T-helper 1 cell treated with Interleukin-12 subunit alpha and Interleukin-12 subunit beta and Interleukin-4 antibody, amounts not matched to agents 30 ng/mL and 1 ng/mL, for 36 hours (primary cell): Measurements from ENCODE around the gene SEL1L3. TPM values are rescaled to one million over a fixed set of nuclear protein-coding genes. Genes with fewer than 3 reads are reported as not detected.

Experiments
- intact Hi-C: fragments of 100-400 bp; cut with micrococcal nuclease; formaldehyde crosslinking; loops from one replicate; pipeline ENCODE4 v1.15.1; 2024
- total RNA-seq: library from RNA; stranded (reverse); gene quantifications from 2 replicates; pipeline ENCODE4 v1.2.3, GENCODE V29; 2022

Gene SEL1L3
- total RNA-seq, 1 donor from 2014 or later, result 57.7 TPM

DNA sequence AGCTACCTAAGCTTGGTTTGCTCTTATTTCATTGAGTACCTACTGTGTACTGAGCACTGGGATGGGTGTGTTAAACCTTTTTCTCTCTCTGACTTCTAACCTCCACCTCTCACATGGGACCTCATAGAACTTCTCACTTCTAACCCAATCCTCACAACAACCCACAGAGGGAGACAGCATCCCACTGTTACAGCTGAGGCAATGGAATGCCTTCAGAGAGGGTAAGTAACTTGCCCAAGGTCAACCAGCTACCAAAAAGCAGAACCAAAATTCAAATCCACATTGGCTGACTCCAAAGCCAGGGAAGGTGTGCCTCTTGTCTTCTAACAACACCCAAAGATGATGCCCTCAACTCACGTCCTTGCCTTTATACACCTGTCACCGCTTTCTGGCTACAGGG, 5.4 kb downstream of the SEL1L3 start:
- intact Hi-C loops, result loop anchor here (5.0 kb wide), 2 partner anchors 1020 to 1155 kb away; no protein-coding TSS in a partner anchor

DNA sequence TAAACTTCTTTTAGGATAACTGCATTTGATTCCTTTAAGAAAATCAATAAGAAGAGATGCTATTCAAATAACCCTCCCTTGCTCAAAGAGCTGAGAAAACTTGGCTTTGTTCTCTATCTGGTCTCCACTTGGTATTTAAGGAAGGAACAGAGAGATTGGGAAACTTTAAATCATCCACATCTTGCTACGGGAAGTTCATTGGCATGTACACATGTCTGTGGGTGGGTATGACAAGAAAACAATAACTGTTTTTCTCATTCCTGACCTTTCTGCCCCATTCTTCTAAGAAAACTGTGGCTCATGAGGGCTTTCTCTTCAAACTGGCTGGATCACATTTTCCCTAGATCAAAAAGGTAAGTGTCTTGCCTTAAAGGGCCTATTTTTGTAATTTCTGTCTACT, 6.0 kb downstream of the SEL1L3 start:
- intact Hi-C loops, result loop anchor here (5.0 kb wide), 2 partner anchors 1021 to 1156 kb away; no protein-coding TSS in a partner anchor

DNA sequence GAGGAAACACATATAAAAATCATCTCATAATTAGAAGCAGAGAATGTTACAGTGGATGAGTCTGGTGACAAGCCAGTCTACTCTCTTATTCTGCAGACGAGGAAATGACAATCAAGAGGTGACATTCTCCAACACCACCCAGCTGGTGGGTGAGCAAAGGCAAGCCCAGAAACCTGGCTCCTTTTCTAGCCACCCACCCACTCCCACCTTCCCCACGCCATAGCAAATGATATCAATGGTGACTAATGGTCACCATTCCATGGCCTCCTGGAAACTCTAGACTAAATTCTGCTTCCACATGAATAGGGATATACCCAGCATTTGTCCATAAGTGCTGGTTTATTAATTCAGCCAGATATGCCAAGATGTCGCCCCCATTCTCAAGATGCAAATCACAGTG, 10.7 kb downstream of the SEL1L3 start:
- intact Hi-C loops, result no loop called here

DNA sequence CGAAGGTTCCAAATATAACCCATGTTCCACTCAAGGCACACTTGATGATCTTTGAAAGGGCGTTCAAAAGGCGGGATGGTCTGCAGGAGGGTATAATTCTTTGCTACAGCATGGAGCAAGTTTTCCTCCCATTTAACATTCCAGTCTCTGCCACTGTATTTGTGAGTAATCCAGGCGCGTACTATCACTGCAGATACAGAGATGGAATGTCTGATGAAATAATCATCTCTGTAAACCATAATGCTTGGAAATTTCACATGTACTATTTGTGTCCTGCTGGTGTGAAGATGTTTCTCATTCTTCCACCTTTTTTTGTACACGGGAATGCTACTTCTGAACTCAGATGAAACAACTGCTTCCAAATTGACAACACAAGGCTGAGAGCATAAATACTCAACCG, 15.5 kb downstream of the SEL1L3 start:
- intact Hi-C loops, result no loop called here

DNA sequence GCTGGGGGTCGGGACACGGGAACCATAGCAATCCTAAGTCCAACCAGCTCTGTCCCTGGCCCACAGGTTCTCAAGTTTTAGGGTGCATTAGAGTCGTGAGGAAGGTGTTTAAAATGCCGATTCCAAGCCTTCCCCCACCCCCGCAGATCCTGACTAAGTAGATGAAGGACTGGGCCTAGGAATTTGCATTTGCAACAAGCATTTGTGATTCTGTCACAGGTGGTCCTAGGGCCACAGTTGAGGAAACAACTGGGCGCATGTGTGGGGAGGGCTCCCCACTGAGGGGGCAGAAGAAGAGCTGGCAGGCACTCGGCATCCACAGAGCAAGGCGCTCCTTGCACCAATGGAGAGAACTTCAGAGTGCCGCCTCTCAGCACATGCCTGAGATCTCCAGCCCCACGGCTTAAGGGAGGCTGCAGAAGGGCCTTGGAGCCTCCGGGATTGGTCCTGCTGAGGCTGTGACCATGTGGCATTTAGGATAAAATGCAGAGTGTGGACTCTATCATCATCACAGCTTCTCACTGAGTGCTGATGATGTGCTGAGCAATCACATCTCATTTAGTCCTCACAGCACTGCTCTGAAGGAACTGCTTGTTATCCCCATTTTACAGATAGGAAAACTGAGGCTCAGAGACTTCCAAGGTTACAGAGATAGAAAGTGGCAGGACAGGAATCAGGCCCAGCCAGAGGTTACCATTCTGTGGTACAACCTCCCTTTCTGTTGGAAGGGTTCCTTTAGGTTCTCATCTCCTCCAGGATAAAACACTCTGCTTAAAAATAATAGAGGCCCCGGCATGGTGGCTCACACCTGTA, 16.7 kb downstream of the SEL1L3 start:
- intact Hi-C loops, result no loop called here

DNA sequence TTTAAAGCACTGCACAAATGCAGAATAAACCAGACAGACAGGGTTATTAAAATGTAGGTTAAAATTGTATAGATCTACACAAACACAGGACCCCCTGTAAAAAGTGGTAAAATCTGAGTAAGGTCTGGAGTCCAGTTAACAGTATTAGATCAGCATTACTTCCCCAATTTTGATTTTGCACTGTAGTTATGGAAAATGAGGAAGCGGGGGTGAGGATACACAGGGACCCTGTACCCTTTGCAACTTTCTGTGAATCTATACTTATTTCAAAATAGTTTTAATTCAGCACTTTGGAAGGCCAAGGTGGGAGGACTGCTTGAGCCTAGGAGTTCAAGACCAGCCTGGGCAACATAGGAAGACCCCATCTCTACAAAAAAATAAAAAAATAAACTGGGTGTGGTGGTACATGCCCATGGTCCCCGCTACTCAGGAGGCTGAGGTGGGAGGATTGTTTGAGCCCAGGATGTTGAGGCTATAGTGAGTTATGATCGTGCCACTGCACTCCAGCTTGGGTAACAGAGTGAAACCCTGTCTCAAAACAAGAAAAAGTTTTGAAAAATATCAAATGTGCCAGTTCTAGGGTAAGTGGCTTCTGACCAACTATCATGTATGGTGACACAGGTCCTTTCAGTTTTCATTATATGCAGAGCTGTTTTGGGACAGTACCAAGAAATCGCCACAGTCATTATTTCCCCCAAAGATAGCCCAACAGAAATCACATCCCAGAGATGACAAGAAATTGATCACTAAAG, 17.7 kb downstream of the SEL1L3 start:
- intact Hi-C loops, result loop anchor here (1.0 to 5.0 kb wide), 2 partner anchors 14 to 477 kb away; partner anchors contain the start of gene RBPJ

DNA sequence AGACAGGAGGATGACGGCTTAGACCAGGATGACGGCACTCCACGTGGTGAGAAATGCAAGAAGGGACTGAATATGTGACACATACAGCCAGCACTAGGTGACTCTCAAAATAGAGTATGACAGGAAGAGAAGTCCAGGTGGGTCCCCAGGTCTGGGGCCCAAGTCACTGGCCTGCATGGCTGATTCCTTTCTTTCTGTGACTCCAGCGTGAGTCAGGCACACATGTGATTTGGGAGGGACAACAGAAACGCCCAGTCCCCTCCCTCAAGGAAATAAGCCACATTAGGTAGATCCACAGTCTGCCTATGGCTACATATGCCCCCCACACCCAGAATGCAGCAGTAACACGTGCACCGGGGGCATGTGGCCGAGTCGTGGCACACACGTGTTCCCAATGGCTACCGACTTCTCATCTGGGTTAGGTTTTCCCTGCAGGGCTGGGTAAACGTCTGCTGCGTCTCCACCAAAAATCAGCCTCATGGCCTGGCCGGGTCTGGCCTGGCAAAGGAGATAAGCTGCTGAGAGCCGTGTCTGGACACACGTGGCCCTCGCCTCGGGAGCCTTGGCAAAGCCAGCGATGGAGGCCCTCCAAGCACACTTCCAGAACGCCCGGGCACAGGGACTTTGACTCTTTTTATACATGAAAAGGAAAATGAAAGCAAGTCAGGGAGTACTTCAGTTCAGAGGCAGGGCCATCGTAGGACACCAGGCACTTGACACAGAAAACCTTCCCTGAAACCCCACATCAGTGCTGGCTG, 19.3 kb downstream of the SEL1L3 start:
- intact Hi-C loops, result loop anchor here (1.0 to 5.0 kb wide), 5 partner anchors 16 to 639 kb away; partner anchors contain the start of genes RBPJ and SMIM20

DNA sequence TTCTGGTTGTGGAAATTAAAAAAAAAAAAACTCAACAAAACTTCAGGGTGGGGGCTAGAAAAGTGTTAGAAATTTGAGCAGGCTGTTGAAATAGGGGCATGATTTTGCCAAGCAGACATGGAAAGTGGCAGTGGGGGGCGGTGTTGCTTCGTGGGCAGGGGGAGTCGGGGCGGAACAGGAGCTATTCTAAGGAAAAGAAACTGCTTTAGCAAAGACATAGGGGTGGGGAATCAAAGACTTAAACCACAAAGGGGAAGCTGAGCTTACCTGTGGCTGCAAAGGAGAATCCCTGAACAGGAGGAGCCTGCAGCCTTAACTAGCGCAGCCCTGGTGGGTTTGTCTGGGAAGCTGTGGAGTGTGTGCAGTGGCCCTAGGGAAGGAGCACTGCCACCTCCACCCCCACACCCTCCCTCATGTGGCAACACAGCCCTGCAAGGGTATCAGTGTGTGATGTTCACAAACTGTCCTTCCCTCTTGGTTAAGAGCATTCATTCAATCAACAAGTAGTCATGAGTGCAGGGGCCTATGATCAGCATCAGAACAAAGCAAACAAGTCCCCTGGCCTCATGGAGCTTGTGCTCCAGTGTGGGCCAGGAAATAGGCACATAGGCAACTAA, 20.5 kb downstream of the SEL1L3 start:
- intact Hi-C loops, result loop anchor here (1.0 to 5.0 kb wide), 4 partner anchors 146 to 640 kb away; partner anchors contain the start of gene RBPJ

DNA sequence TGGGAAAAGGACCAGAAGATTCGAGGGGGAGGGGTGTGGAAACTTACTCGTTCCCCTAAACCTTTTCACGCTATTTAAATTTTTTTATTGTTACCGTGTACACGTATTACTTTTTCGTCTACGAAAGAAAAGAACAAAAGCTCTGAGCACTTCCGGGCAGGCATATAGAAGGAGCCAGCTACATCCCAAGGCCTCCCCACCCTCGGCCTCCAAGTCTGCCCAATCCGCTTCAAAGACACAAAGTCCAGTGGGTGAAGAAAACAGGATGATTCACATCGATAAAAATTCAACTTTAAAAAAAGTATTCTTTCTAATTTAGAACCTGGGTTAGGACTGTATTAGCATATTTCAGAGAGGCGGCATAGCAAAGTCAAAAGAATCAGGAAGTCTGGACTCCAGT, 23.1 kb downstream of the SEL1L3 start:
- intact Hi-C loops, result loop anchor here (5.0 kb wide), 1 partner anchor 483 kb away; the partner anchor contains the start of gene RBPJ

DNA sequence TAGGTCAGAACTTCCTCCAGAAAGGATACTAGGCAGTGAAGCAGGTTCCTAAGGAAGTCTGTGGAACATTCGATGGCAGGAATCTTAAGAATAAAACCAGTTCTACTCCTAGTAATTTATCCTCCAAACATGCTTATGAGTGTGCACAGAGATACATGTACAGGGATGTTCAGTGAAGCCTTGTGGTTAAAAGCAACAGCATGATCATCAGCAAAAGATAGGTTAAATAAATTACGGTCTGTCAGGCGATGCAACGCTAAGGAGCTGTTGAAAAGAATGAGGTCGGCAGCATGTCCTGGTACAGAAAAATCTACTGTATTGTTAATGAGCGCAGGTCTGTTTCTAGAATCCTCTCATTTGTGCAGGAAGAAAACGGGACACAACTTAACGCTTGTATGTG, 23.6 kb downstream of the SEL1L3 start:
- intact Hi-C loops, result no loop called here

DNA sequence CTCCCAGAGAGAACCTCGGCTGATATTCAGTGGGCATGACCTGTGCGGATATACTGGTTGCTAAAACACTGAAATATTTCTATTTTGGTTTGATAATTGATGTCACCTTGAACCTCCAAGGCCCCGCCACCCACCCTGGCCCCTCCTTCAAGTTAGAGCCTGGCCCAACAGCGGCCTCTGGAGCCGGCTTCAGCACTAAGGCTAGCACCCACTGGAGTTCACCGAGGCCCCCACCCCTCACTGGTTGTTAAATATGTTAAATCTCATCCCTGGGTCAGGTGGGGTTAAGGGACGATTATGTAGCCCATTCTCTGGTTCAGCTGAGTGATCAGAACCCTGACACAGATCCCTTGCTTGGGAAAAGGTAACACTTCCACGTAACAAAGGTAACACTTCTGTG, 24.3 kb downstream of the SEL1L3 start:
- intact Hi-C loops, result no loop called here

DNA sequence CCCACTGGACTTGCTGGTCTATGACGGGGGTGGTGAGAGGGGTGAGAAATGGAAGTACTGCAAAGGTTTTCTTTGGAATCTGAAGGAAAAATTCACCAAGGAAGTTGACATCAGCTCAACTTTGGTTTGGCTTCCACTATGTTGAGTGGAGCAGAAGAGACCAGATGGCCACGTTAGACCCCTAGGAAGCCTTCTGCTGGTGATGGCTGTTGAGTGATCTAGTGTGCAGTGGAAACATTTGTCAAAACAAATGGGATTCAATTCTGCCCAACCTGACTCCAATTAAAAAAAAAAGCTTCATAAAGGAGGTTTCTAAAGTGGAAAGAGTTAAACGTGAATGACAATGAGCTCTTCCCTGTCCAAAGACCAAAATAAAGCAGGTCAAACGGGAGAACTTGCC, 25.7 kb downstream of the SEL1L3 start:
- intact Hi-C loops, result no loop called here

DNA sequence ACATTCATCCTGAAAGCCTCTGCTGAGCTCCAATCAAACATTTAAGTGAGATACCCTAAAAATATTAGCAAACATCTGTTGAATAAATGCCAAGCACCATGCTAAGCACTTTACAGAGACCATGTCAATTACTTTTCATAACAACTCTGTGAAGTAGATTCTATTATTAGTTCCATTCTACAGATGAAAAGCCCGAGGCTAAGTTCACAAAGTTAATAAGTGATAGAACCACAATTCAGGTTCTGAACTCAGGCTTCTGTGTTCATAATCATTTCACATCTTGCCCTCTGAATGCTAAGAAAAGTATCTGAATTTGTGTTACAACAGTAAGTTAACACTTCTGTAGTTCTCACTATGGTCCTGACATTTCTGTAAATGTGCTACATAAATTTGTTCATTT, 27.4 kb downstream of the SEL1L3 start:
- intact Hi-C loops, result no loop called here

DNA sequence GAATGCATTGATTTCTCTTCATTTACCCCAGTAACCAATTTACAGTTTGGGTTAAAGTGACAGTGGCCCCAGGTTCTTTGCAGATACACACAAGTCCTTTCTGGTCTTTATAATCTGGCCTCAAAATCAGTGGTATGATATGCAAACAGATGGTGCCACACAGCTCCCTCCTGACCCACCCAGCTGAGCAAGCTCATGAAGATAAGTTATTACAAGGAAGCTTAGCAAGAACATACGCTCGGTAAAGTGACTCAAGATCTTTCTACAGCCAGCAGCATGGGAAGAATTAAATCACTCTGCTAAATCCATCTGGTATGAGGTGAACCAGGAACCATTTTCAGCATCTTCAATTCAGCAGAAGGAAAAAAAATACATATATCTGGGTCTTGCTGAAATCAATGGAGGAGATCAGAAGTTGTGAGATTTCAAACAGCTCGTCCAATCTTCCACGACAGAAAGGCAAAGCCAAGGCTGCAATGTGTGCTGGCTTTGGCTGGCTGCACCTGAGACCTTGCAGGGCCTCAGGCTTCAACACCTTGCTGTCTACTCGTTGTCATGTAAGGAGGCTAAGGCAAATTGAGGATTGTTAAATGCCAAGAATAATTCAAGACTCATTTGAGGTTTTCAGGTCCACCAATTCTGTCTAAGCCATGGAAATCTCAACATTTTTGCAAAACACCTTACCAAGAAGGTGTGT, 28.2 kb downstream of the SEL1L3 start:
- intact Hi-C loops, result no loop called here

DNA sequence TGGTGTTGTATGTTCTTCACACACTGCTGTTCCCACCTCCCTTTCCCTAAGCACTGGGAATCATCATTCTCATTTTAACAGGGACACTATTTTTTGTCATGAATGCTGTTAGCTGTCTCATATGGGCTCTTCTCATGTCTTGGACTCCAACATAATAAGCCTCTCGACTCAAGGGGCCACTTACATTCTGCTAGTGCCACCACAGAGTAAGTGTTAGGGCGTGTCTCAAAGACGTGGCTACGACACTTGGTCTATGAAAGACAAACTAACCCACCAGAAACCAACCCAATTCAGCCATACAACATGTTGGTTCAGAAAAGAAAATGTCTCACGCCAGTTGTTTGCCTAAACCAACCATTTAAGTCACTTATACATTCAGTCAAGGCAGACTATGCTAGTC, 32.2 kb downstream of the SEL1L3 start:
- intact Hi-C loops, result no loop called here

DNA sequence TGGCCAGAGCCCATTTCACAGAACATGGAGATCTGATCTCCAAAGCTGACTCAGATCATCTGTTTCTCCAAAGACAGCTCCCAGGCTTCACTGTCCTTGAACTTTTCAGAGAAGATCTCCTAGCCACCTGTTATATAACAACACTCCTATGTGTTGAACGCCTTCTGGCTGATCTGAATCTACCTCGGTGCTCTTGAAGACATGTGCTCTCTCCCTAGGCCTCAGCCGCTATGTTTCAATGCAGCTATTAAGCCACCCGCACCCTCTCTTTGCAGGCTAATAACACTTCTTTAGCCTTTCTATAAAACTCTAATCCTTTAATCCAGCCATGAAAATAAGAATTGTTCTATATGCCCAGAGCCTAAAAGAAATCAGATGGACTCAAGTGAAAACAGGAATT, 34.9 kb downstream of the SEL1L3 start:
- intact Hi-C loops, result no loop called here

DNA sequence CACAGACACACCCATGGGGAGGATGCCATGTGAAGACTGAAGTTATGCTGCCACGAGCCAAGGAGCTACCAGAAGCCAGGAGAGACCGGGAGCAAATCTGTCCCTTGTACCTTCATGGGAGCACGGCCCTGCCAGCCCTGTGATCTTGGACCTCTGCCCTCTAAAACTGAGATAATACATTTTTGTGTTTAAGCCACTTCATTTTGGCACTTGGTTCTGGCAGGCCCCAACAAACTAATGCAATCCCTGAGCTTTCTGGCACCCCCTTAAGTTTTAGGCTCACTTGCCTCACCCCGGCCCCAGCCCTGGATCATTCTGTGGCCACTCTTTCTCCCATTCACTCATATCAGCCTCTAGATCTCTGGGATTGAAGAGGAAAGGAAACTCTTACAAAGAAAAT, 35.4 kb downstream of the SEL1L3 start:
- intact Hi-C loops, result no loop called here

DNA sequence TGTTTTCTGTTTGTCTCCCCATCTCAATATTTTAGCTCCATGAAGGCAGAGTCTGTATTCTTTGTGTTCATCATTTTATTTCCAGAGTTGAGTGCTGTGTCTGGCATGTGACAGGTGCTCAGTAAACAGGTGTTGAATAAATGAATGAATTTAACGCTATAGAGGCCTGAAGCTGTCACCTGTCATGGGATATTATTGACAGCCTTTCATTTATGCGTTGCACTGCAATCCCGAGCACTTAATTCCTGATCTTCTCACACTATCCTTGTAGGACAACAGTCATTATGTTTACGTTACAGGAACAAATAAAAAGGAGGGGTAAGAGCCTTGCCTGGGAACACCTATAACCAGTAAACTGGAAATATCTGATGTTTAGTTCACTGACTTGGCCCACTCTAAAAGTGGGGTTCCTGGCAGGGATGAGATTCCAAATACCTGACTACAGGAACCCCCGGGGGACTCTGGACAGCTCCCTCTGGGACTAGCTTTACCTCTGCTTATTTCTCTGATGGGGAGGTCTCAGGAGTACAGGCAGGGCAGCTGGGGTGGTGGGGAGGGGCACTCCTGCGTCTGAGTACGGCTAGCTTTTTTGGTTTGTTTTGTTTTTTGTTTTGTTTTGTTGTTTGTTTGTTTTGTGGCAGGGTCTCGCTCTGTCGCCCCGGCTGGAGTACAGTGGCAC, 36.6 kb downstream of the SEL1L3 start:
- intact Hi-C loops, result no loop called here

DNA sequence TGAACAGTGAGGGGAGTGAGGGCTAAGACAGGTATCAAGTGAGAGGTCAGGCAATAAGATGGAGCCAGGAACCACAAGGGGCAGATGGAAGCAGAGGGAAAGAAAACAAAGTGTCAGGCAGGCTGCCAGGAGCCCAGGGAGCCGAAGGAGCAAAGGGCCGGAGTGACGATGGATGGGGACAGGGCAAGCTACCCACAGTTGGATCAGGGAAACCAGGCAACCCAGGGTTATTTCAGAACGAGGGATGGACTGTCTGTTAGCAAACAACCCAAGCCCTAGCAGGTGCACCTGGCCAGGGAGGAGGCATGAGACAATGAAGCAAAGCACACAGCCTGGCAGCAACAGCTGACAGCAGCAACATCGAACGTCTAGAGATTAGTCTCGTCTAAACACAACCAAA, 39.2 kb downstream of the SEL1L3 start:
- intact Hi-C loops, result no loop called here

DNA sequence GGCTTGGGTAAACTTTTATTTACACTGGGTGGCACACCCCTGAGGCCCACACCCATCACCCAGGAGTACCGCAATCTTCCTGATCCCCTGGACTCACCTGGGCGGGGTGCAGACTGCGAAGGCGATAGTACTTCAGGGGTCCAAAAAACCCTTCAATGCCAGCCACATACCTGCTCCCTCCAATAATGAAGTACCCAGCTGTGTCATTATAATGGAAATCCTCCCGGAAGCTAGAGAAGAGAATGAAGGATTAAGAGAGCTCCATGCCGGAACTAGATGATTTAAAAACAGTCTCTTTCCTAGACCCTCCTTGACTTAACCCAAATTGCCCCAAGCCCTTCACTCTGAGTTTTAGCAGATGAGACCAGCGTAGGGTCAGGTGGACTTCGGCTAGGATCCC, 40.9 kb downstream of the SEL1L3 start:
- intact Hi-C loops, result no loop called here
